ENCODE results near the gene ERC2.

DNA sequence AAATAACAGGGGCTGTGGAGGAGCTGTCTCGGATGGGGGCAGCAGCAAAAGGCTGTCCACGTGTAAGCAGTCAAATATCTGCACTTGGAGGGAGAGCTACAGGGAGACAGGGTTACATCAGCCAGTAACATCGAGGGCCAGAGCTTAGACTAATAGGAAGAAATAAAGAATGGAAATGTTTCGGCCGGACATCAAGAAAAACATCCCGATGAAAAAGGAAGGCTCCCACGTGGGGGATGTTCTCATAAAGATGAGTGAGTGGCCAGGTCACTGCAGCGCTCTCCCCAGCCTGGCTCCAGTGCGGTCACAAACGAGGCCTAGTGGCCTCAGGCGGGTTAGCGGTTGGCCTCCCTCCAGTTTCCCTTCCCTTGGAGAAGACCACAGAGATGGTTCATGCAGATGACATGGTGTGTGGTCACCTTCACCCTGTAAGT, 925.1 kb downstream of the ERC2 start:
- TF ChIP-seq ZNF274 (IDR thresholded peaks at IDR 0.05; ENCODE audit: borderline replicate concordance, extremely low read depth, low read length) (no peak), RNF2 (IDR thresholded peaks at IDR 0.05; ENCODE audit: borderline replicate concordance, low read depth, low read length, missing control alignments, poor library complexity, severe bottlenecking) (no peak), CEBPB (IDR thresholded peaks at IDR 0.05; ENCODE audit: low read depth, low read length) (no peak), YY1 (IDR thresholded peaks at IDR 0.05; ENCODE audit: low read depth, low read length) (no peak), MAFK (IDR thresholded peaks at IDR 0.05; ENCODE audit: low read depth, low read length) (no peak)
- TF ChIP-seq, protein P1, sequence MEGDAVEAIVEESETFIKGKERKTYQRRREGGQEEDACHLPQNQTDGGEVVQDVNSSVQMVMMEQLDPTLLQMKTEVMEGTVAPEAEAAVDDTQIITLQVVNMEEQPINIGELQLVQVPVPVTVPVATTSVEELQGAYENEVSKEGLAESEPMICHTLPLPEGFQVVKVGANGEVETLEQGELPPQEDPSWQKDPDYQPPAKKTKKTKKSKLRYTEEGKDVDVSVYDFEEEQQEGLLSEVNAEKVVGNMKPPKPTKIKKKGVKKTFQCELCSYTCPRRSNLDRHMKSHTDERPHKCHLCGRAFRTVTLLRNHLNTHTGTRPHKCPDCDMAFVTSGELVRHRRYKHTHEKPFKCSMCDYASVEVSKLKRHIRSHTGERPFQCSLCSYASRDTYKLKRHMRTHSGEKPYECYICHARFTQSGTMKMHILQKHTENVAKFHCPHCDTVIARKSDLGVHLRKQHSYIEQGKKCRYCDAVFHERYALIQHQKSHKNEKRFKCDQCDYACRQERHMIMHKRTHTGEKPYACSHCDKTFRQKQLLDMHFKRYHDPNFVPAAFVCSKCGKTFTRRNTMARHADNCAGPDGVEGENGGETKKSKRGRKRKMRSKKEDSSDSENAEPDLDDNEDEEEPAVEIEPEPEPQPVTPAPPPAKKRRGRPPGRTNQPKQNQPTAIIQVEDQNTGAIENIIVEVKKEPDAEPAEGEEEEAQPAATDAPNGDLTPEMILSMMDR (IDR thresholded peaks at IDR 0.05; ENCODE audit: control extremely low read depth in 1 of 3, insufficient read depth in 1 of 3, low read depth in 1 of 3, low read length in 3 of 3), result no peak

All from H1 (cell line).